ENCODE measurements around the gene FBRSL1.

The FBRSL1 gene

DNA sequence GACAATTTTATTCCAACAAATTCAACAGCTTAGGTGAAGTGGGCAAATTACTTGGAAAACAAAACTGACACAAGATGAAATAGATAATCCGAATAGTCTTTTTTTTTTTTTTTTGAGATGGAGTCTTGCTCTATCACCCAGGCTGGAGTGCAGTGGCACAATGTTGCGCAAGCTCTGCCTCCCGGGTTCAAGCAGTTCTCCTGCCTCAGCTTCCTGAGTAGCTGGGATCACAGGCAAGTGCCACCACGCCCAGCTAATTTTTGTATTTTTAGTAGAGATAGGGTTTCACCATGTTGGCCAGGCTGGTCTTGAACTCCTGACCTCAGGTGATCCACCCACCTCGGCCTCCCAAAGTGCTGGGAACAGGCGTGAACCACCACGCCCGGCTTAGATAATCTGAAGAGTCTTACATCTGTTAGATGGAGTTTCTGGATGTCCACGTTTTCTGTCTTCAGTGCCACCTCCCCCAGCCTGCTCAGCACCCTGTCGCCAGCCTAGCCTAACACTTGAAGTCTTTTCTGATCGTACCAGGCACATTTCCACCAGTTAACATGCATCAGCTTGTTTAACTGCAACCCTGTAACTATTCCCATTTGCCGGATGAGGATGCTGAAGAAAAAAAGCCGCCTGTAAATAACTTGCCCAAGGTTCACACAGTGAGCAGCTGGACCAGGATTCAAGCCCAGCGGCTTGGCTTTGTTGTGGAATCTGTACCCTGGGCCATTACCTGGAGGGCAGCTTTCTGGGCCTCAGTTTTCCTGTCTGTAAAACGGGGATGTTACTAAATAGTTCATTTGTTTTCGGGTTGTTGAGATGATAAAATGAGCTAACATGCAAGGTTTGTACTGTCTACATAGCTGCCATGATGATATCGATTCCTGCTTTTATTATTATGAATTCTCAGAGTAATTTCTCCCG lies 26.4 kb downstream of the FBRSL1 start:
- H3K4me3 ChIP-seq (replicated peaks in 1 of 2; ENCODE audit: low read depth in 2 of 2, low read length in 2 of 2) = no peak overlapping the region
- TF ChIP-seq, protein P1, sequence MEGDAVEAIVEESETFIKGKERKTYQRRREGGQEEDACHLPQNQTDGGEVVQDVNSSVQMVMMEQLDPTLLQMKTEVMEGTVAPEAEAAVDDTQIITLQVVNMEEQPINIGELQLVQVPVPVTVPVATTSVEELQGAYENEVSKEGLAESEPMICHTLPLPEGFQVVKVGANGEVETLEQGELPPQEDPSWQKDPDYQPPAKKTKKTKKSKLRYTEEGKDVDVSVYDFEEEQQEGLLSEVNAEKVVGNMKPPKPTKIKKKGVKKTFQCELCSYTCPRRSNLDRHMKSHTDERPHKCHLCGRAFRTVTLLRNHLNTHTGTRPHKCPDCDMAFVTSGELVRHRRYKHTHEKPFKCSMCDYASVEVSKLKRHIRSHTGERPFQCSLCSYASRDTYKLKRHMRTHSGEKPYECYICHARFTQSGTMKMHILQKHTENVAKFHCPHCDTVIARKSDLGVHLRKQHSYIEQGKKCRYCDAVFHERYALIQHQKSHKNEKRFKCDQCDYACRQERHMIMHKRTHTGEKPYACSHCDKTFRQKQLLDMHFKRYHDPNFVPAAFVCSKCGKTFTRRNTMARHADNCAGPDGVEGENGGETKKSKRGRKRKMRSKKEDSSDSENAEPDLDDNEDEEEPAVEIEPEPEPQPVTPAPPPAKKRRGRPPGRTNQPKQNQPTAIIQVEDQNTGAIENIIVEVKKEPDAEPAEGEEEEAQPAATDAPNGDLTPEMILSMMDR (IDR thresholded peaks at IDR 0.05; ENCODE audit: low read depth, low read length) = no peak
- no peak for DNase-seq (ENCODE audit: low read depth in 2 of 2)

DNA sequence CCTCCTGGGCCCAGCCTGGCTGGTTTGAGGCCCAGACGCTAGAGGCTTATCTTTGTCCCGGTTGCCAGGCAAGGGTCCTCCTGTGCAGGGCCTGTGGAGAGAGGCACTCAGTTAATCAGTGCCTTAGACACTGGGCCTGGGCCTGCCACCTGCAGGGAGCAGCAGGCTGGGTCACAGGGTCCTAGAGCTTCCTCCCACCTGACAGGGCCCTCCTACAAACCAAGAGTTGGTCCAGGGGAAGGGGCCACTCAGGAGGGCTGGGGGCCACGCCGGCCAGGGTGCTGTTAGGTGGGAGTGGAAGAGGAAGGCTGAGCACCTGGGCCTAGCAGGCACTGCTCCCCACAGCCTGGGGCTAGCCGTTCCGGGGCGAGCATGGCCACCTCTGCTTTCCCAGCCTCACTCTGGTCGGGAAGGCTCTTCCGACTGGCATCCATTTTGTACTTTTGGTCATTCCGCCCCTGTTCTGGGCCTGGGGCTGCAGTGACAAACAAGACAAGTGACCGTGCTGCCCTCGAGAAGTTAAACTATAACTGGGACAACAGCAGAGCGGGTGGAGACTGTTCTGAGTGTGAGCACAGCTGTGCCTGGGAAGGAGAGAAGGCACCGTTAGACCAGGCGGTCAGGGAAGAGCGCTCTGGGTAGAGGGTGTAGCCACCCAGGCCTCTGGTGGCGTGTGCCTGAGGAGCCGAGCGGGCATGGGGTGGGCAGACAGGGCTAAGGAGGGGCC lies 27.2 kb downstream of the FBRSL1 start:
- DNase-seq (ENCODE audit: low read depth in 2 of 2) = no peak
- TF ChIP-seq, protein P1 (IDR thresholded peaks at IDR 0.05; ENCODE audit: low read depth, low read length) = no peak
- H3K4me3 ChIP-seq (replicated peaks in 1 of 2; ENCODE audit: low read depth in 2 of 2, low read length in 2 of 2) = no peak overlapping the region

DNA sequence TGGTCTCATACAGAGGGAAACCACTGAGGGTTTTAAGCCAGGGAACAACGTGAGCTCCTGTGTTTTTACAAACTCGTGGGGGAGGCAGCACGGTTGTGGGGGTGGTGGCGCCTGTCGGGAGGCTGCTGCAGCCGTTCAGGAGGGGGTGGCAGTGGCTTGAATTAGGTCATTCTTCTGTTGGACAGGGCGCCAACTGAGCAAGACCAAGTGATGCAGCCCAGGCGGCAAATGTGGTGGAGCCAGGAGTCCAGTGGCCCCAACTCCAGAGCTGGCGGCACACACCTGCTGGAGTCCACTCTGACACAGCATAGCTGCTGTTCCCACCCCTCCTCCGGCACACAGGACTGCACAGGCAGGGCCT lies 27.8 kb downstream of the FBRSL1 start:
- TF ChIP-seq, protein P1 (IDR thresholded peaks at IDR 0.05; ENCODE audit: low read depth, low read length) = no peak
- H3K4me3 ChIP-seq (replicated peaks in 1 of 2; ENCODE audit: low read depth in 2 of 2, low read length in 2 of 2) = no peak overlapping the region

DNA sequence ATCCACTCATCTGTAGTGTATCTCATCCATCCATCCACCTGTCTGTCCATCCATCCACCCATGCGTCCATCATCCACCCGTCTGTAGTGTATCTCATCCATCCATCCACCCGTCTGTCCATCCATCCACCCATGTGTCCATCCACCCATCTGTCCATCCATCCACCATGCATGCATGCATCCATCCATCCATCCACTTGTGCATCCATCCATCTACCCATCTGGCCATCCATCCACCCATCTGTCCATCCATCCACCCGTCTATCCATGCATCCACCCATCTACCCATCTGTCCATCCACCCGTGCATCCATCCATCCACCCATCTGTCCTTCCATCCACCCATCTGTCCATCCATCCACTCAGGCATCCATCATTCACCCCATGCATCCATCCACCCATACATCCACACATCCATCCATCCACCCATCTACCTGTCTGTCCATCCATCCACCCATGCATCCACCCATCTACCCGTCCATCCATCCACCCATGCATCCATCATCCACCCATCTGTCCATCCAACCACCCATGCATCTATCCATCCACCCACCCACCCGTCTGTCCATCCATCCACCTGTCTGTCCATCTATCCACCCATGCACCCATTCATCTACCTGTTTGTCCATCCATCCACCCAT lies 28.5 kb downstream of the FBRSL1 start:
- TF ChIP-seq, protein P1 (IDR thresholded peaks at IDR 0.05; ENCODE audit: low read depth, low read length) = no peak
- no peak overlapping the region for H3K4me3 ChIP-seq (replicated peaks in 1 of 2; ENCODE audit: low read depth in 2 of 2, low read length in 2 of 2)
- no peak for DNase-seq (ENCODE audit: low read depth in 2 of 2)

More for the DNA sequence above, 27.8 kb downstream of the FBRSL1 start:
- no peak for DNase-seq (ENCODE audit: low read depth in 2 of 2)

DNA sequence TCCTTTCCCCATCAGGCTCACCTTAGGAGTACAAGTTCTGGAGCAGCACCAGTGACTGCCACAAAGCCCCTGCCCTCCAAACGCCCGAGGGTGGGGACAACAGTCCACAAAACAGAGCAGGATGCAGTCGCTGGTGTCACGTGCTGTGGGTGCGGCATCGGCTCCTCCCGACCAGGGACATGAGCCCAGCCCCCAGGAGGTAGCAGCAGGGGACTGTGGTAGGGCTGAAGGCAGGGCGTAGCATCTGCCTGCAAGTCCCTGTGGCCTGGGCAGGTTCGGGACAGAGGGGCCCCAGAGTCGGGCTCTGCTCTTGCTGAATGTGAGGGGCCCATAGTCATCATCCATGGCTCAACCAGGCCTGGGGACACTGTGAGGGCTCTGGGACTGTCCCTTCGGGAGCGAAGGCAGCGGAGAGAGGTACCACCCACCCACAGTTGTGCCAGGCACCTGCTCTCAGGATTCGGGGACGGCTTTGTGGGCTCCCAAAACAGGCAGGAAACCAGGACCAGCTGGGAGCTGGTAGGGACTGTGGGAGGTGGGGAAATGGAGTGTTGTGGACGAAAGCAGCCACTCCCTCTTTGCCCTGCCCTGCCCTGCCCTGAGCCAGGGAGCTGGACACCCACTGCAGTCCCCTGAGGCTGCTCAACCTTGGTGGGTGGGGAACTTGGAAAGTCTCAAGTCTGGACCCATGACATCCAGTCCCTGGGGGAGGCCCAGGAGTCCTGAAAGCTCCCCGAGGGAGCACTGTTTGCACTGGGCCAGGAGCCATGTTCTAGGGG lies 30.7 kb downstream of the FBRSL1 start:
- TF ChIP-seq, protein P1 (IDR thresholded peaks at IDR 0.05; ENCODE audit: low read depth, low read length) = no peak
- no peak for DNase-seq (ENCODE audit: low read depth in 2 of 2)
- H3K4me3 ChIP-seq (replicated peaks in 1 of 2; ENCODE audit: low read depth in 2 of 2, low read length in 2 of 2) = no peak overlapping the region

DNA sequence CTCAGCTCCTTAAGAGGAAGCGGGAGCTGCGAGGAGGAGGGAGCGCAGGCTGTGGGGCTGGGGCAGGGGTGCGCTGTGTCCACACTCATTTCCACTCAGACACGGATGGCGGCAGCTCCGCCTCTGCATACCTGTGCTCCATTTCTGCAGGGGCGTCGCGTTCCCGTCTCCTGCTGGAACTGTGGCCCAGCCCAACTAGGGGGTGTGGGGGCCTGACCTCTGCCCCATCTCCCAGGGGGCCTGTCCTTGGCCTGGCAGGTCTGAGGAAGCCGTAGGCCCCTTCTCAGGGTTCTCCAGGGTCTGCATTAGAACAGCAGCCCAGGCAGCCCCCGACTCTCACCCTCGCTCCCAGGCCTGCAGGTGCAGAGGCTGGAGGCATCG lies 31.2 kb downstream of the FBRSL1 start:
- H3K4me3 ChIP-seq (replicated peaks in 1 of 2; ENCODE audit: low read depth in 2 of 2, low read length in 2 of 2) = no peak overlapping the region
- TF ChIP-seq, protein P1 (IDR thresholded peaks at IDR 0.05; ENCODE audit: low read depth, low read length) = no peak
- DNase-seq (ENCODE audit: low read depth in 2 of 2) = no peak

Data from cardiac fibroblast (primary cell).